C1 segment of cervical spinal cord (tissue), 14 donors: ENCODE results near the gene MDN1.
"Not testable (repeated sequence)": the region's sequence is repeated elsewhere in the genome, so short reads cannot be mapped to it uniquely, and the experiment has no call there.

Experiments
- DNase-seq, 14 donors: peaks; one replicate each; lab custom pipeline; 2025; lab: John Stamatoyannopoulos, UW

MDN1 gene

GRCh38 chr6:89813422-89813821 lies 6.2 kb downstream of the MDN1 start:
- DNase-seq: not testable (repeated sequence)

DNA sequence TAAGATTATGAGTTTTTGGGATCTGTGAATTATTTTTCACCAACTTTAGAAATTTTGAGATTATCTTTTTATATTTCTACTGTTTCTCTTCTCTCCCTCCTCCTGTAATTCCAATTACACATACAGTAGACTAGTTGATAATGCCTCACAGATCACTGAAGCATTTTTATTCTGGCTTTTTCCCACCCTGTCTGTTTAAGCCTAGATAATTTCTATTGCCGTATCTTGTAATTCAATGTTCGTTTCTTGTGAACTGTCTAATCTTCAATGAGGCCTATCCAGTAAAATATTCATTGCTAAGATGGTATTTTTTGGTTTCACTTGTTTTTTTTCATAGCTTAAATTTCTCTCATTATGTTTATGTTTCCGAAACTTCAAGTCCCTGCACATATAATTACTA lies 12.0 kb downstream of the MDN1 start:
- no peak for DNase-seq

DNA sequence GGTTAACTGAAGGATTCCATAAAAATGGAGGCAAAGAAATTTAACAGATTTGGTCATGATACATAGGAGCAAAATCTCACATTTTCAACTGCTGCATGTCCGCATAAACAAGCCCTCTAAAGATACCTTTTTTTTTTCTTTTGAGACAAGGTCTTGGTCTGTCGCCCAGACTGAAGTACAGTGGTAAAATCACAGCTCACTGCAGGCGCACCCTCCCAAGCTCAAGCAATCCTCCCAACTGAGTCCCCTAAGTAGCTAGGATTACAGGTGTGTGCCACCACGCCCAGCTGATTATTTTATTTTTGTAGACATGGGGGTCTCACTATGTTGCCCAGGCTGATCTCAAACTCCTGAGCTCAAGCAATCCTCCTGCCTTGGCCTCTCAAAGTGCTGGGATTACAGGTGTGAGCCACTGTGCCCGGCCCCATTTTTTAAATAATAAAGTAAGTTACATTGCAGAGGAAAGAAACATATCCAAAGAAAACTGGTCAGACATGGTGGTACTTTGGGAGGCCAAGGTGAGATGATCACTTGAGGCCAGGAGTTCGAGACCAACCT lies 13.7 kb downstream of the MDN1 start:
- DNase-seq: no peak

DNA sequence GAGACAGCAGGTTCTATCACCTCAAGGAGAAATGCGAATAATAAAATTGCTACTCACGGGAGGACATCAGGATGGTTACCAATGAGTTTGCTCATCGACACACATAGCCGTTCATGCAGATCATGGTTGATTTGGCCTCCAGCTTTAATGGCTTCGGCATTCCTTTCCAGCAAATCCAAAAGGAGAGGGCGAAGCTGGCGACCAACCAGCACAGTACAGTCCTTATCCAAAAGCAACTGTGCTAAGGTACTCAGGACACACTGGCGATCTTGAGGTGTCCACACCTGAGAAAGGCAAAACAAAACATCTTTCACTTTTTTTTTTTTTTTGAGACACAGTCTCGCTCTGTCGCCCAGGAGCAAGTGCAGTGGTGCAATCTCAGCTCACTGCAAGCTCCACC lies 16.3 kb downstream of the MDN1 start:
- DNase-seq: no peak

GRCh38 chr6:89799756-89800155 lies 19.8 kb downstream of the MDN1 start:
- DNase-seq: no peak

DNA sequence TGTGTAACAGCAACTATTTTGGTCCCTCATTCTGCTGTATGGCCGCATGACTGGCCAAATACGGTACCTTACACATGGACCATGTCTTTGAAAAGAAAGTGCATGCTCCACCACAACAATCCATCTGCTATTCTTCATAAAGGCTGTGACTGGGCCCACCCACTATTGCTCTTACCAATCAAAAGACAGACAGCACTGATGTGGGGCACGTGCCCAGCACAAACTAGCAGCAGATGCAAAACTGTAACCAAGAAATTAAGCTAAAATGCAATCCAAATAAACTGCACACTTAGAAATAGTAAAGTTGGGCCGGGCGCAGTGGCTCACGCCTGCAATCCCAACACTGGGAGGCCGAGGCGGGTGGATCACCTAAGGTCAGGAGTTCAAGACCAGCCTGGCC lies 20.5 kb downstream of the MDN1 start:
- DNase-seq: no peak

GRCh38 chr6:89797317-89797716 lies 22.3 kb downstream of the MDN1 start:
- no peak for DNase-seq

DNA sequence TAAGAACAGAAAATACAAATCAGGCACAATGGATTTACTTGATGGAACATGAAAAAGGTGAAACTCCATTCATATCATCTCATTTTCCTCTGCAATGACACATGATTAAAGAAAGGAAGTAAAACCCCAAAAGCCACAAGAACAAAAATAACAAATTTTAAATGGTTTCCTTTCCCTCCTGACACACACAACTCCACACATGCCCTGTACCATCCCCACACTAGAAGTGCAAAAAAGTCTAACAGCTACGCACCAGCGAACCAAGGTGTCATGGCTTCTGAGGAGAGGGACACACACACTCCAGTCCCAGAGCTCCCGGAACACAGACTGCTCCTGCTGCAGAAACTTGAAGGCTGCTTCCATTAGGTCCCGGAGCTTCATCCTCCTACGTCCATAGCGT lies 25.3 kb downstream of the MDN1 start:
- no peak for DNase-seq

- no peak for DNase-seq
Measured at GRCh38 chr6:89793586-89793985, 26.0 kb downstream of the MDN1 start.

GRCh38 chr6:89792881-89793280 lies 26.7 kb downstream of the MDN1 start:
- DNase-seq: no peak

- no peak for DNase-seq
Measured at GRCh38 chr6:89790403-89790802, 29.2 kb downstream of the MDN1 start.

- no peak for DNase-seq
Measured at GRCh38 chr6:89789980-89790379, 29.6 kb downstream of the MDN1 start.

- DNase-seq: no peak
Measured at GRCh38 chr6:89787660-89788328, 31.8 kb downstream of the MDN1 start.

DNA sequence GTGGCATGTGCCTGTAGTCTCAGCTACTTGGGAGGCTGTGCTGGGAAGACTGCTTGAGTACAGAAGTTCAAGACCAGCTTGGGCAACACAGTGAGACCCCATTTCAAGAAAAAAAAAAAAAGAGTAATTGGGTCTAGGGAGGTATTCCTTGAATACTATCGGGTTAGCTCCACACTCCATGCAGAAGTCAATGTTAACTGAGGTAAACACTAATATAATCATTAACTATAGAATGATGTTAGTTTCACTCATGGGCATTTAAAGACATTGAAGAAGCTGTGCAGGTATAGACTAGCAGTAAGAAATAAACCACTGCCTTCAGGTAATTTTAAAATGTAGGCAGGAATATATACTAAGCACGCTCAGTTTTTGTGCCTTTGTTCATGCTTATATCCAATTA lies 32.6 kb downstream of the MDN1 start:
- DNase-seq: no peak

DNA sequence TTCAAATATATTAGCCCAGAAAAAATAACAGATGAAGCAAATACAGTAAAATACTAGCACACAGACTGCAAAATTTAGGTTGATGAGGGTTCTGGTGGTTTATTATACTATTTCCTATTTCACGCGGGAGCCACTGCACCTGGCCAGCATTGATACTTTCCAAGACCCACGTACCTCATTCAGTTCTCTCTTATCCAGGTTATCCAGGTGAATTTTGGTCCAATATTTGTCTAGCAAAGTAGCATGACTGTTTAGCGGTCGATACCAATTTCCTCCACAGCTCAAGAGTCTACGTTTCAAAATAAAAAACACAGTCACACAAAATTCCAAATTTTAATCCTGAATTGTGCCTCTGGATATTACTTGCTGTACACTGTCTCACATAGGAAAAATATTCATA lies 34.8 kb downstream of the MDN1 start:
- DNase-seq: no peak

DNA sequence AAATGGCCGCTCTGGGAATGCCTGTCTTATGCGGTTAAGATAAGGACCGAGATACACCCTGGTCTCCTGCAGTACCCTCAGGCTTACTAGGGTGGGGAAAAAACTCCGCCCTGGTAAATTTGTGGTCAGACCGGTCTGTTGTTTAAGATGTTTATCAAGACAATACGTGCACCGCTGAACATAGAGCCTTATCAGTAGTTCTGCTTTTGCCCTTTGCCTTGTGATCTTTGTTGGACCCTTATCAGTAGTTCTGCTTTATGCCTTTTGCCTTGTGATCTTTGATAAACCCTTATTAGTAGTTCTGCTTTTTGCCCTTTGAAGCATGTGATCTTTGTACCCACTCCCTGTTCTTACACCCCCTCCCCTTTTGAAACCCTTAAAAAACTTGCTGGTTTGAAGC lies 36.3 kb downstream of the MDN1 start:
- DNase-seq: not testable (repeated sequence)

DNA sequence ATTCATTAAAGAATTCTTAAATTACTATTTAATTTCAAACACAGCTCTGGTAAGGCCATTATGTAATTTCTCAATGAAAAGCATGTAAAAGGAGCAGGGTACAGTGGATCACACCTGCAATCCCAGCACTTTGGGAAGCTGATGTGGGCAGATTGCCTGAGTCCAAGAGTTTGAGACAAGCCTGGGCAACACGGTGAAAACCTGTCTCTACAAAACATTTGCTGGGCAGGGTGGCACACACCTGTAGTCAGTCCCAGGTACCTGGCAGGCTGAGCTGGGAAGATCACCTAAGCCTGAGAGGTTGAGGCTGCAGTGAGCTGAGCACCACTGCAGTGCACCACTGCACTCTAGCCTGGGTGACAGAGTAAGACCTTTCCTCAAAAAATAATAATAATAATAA lies 37.4 kb downstream of the MDN1 start:
- no peak for DNase-seq

DNA sequence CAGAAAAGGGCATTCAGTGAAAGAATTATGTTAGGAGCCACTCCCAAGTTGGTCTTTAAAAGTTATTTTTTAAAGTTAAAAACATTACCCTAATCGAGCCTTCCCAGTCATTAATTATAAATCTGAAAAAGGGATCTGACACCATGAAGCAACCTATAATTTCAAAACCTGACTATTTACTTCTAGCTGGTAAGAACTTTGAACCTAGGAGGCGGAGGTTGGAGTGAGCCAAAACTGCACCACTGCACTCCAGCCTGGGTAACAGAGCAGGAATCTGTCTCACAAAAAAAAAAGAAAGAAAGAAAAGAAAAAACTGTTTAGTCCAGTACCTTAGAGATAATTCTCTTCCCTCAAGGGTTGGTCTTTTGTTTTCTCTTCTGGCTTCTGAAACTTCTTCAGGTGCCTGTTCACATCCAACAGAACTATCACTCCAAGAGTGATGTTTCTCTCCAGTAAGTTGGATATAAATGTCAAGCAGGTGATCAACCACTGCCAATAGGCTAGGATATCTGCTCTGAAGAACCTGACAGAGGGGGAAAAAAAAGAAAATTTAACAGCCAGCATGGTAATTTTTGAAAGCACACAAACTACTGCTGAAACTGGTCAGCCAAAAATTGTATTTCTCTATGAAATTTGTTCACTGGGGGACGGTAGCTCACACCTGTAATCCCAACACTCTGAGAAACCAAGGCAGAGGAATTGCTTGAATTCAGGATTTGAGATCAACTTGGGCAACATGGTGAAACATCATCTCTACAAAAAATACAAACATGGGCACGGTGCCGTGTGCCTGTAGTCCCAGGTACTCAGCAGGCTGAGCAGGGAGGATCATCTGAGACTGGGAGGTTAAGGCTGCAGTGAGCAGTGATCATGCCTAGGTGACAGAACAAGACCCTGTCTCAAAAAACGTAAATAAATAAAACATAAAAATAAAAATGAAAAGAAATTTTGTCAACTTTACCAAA lies 38.2 kb downstream of the MDN1 start:
- no peak for DNase-seq

DNA sequence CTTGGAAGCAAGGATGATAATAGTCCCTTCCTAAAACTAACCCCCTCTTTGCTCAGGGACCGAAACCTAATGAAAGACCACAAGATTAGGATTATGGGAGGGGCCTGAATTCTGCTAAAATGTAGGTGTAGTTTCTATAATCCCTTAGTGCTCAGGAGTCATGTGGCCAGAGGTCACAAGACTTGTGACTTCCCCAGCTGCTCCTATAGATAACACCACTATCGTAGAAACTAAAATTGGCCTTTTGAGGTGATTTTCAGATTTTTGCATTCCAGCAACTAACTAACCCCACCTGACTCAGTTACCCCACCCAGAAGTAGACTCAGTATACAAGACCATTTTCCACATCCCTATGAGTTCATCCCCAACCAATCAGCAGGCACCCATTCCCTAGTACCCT lies 42.1 kb downstream of the MDN1 start:
- no peak for DNase-seq

DNA sequence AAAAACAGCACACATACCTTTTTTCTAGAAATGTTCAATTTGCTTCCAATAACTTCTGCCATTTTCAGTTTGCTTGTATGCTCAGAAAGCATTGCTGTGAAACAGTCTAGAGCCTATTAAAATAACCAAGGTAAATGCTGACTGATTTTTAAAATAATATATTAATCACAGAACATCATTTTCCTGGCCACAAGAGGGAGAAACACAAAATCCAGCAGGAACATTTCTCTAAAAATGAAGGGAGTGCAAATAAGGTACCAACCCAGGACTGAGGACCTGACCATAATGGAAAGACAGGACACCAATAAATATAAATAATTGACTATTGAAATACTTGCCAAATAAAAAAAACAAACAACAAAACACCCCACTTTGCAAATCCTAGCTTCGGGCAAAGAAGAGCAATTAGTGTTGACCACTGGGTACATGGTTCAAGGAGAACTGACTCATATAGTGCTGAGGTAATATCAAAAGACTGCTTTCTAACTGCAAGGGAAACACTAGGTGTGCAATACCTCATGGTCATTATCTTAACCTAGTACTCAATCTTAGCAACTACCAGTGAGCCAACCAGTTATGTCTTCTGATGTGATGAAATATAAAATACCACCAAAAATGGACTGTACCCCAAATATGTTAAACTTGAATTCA lies 42.9 kb downstream of the MDN1 start:
- DNase-seq: no peak

DNA sequence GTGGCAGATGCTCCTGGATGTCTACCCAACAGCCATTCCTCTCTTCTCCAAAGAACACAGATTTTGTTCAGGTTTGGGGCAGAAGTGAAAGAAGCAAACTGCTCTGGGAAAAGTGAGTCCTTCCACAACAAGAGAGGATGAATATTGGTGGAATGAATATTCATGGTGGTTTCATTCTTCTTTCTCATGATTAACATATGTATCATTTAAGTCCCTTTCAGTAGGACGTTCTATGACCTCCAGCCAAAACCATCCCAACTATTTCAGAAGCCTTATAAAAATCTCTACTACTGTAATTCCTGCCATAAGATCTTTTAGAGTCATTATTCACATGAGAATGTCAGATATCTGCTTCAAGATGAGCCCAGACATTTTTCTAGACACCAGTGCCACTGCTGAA lies 44.4 kb downstream of the MDN1 start:
- DNase-seq: no peak

GRCh38 chr6:89769572-89769971 lies 50.0 kb downstream of the MDN1 start:
- no peak for DNase-seq
